SK-N-SH (cell line): Measurements from ENCODE around the gene TMEM63B. TPM values are rescaled to one million over a fixed set of nuclear protein-coding genes. Genes with fewer than 3 reads are reported as not detected.

ENCODE experiments used
- CTCF ChIA-PET: fragments of 300-600, 350-600 bp; formaldehyde crosslinking; extraction: SDS; loops from one replicate; lab custom pipeline; 2021; lab: Yijun Ruan, JAX
- POLR2A ChIA-PET: fragments of 350-600 bp; sonication (Branson Sonifier 250); formaldehyde crosslinking; extraction: SDS; loops from one replicate; lab custom pipeline; 2020; ENCODE audit warnings: antibody characterized with exemption, inconsistent platforms; lab: Yijun Ruan, JAX
- DNase-seq: peaks from one replicate; pipeline ENCODE4 v3.0.0; 2012
- H2AFZ ChIP-seq: fragments of 200-600 bp; sonication (generic); 2 replicates; pipeline ENCODE4 v1.8.1; 2016; ENCODE audit warnings: antibody characterized with exemption, mild to moderate bottlenecking, low read depth
- H3F3A ChIP-seq: fragments of 200-600 bp; sonication (generic); replicated peaks from 2 replicates; pipeline ENCODE3; 2016; ENCODE audit warnings: antibody characterized with exemption, mild to moderate bottlenecking; ENCODE audit not compliant: insufficient read depth
- H3K27ac ChIP-seq, 2 experiments: fragments of 200-500 bp in 1 of 2; fragments of 200-600 bp in 1 of 2; sonication (Bioruptor generic) in 1 of 2; sonication (generic), shearing (Covaris generic) in 1 of 2; 2 replicates each; pipeline versions ENCODE4 v1.5.1 to v1.6.1; 2014 to 2016; ENCODE audit warnings: low read depth in 2 of 2, inconsistent platforms in 1 of 2, low read length in 1 of 2, mild to moderate bottlenecking in 1 of 2, mixed read lengths in 1 of 2
- H3K27me3 ChIP-seq: fragments of 200-600 bp; sonication (generic), shearing (Covaris generic); 2 replicates; pipeline ENCODE4 v1.6.1; 2016; ENCODE audit warnings: mixed run types; ENCODE audit not compliant: insufficient read depth
- H3K36me3 ChIP-seq, 2 experiments: fragments of 200-500 bp in 1 of 2; fragments of 200-600 bp in 1 of 2; sonication (Bioruptor generic) in 1 of 2; sonication (generic) in 1 of 2; replicated peaks in 1 of 2; 2 replicates each; pipeline versions ENCODE3 to v1.5.1; 2014 to 2016; ENCODE audit warnings: low read length in 1 of 2, mild to moderate bottlenecking in 1 of 2; ENCODE audit not compliant: insufficient read depth in 2 of 2, control insufficient read depth in 1 of 2
- H3K4me1 ChIP-seq, 2 experiments: fragments of 200-500 bp in 1 of 2; fragments of 200-600 bp in 1 of 2; sonication (Bioruptor generic) in 1 of 2; sonication (generic), shearing (Covaris generic) in 1 of 2; 2 replicates each; pipeline versions ENCODE4 v1.5.1 to v1.6.1; 2014 to 2016; ENCODE audit warnings: low read depth in 1 of 2, low read length in 1 of 2, mixed run types in 1 of 2; ENCODE audit not compliant: insufficient read depth in 2 of 2, control insufficient read depth in 1 of 2
- H3K4me2 ChIP-seq: fragments of 200-600 bp; sonication (generic), shearing (Covaris generic); 2 replicates; pipeline ENCODE4 v1.6.1; 2017; ENCODE audit warnings: mixed run types
- H3K4me3 ChIP-seq, 2 experiments: fragments of 200-500 bp in 1 of 2; fragments of 200-600 bp in 1 of 2; sonication (Bioruptor generic) in 1 of 2; sonication (generic), shearing (Covaris generic) in 1 of 2; 2 replicates each; pipeline versions ENCODE4 v1.5.1 to v1.8.1; 2014 to 2016; ENCODE audit warnings: low read depth in 2 of 2, inconsistent platforms in 1 of 2, low read length in 1 of 2, mild to moderate bottlenecking in 1 of 2, mixed read lengths in 1 of 2, moderate library complexity in 1 of 2
- H3K79me2 ChIP-seq: fragments of 200-600 bp; sonication (generic); 2 replicates; pipeline ENCODE4 v1.8.1; 2017; ENCODE audit warnings: mild to moderate bottlenecking; ENCODE audit not compliant: insufficient read depth
- H3K9ac ChIP-seq: fragments of 200-600 bp; sonication (generic); 2 replicates; pipeline ENCODE4 v1.6.1; 2017; ENCODE audit warnings: mixed run types
- H3K9me2 ChIP-seq: fragments of 200-600 bp; sonication (generic); 2 replicates; pipeline ENCODE4 v1.6.1; 2017; ENCODE audit warnings: mixed run types
- H3K9me3 ChIP-seq: fragments of 200-600 bp; sonication (generic); 2 replicates; pipeline ENCODE4 v1.6.1; 2017; ENCODE audit warnings: mixed run types, mild to moderate bottlenecking, moderate library complexity
- H4K20me1 ChIP-seq: fragments of 200-600 bp; sonication (generic); 2 replicates; pipeline ENCODE4 v1.6.1; 2017; ENCODE audit warnings: mild to moderate bottlenecking, mixed run types; ENCODE audit not compliant: insufficient read depth
- MXI1 ChIP-seq: IDR thresholded peaks from 2 replicates; pipeline ENCODE4 v1.6.1; 2012; ENCODE audit warnings: mild to moderate bottlenecking, low read depth, low read length, improper control_type of control experiment
- NFIC ChIP-seq: IDR thresholded peaks from 2 replicates; pipeline ENCODE4 v1.4.0; 2012; ENCODE audit warnings: borderline replicate concordance
- RCOR1 ChIP-seq: fragments of 150-350 bp; IDR thresholded peaks from 2 replicates; pipeline ENCODE4 v1.6.1; 2017; ENCODE audit warnings: antibody characterized with exemption, low read length
- REST ChIP-seq: IDR thresholded peaks from 2 replicates; pipeline ENCODE4 v1.6.1; 2012; ENCODE audit warnings: mild to moderate bottlenecking, low read depth, low read length, moderate library complexity
- USF1 ChIP-seq: IDR thresholded peaks from 2 replicates; pipeline ENCODE4 v1.4.0; 2012; ENCODE audit warnings: low read depth, borderline replicate concordance
- YY1 ChIP-seq: IDR thresholded peaks from 2 replicates; pipeline ENCODE4 v1.4.0; 2012; ENCODE audit warnings: low read depth, mild to moderate bottlenecking
- WGBS: methylation state at CpG from one replicate; pipeline ENCODE4 v1.1.6; 2017; ENCODE audit warnings: low lambda C conversion rate; 5-methylcytosine and 5-hydroxymethylcytosine counted together
- polyA plus RNA-seq, 3 experiments: library from polyadenylated mRNA; depleted of rRNA; stranded (reverse); fragments of >200 nt; gene quantifications; 2 replicates each; pipeline ENCODE4 v1.2.3, GENCODE V29; 2012

The TMEM63B gene
- polyA plus RNA-seq, 1 of the 3 experiments (the other 2 are of a cell fraction), result 52.7 TPM

- Histone ChIP-seq H3K79me2 (no peaks in the 10 kb centered on the region), H3K4me3 (no peak overlapping the region), H3K4me1 (peaks cover 0 to 3% of the 10 kb centered on the region in 2 experiments; a peak in 1 of 4 replicates), H3K9ac (no peak overlapping the region), H4K20me1 (no peaks in the 10 kb centered on the region), H2AFZ (no peak overlapping the region), H3K9me2 (no peaks in the 10 kb centered on the region), H3K9me3 (no peaks in the 10 kb centered on the region), H3F3A (no peaks in the 10 kb centered on the region), H3K36me3 (peaks cover 9 to 30% of the 10 kb centered on the region in 2 experiments), H3K4me2 (no peak overlapping the region), H3K27ac (no peak overlapping the region), H3K27me3 (no peaks in the 10 kb centered on the region)
- no peak for DNase-seq
- no peak for TF ChIP-seq REST
- no peak for TF ChIP-seq NFIC
- 86% methylated on average over 4 of the region's 9 CpGs for WGBS
- POLR2A ChIA-PET, result no interaction called here
- CTCF ChIA-PET, result interaction anchor here (0.8 to 11.0 kb wide), 3 partner anchors 24 to 52 kb away, joined by 3 to 158 read pairs (median 6); no protein-coding TSS in a partner anchor
Measured at GRCh38 chr6:44148306-44148705, 21.0 kb downstream of the TMEM63B start.

GRCh38 chr6:44149369-44150012 lies 22.1 kb downstream of the TMEM63B start:
- H3F3A ChIP-seq, result no peaks in the 10 kb centered on the region
- CTCF ChIA-PET, result interaction anchor here (1.4 to 11.0 kb wide), 9 partner anchors 9 to 85 kb away, joined by 3 to 158 read pairs (median 10); no protein-coding TSS in a partner anchor
- POLR2A ChIA-PET, result no interaction called here

More at GRCh38 chr6:44149369-44150012, 22.1 kb downstream of the TMEM63B start:
- Histone ChIP-seq H3K79me2 (no peaks in the 10 kb centered on the region), H3K9me3 (no peaks in the 10 kb centered on the region), H3K4me1 (peaks cover 0 to 3% of the 10 kb centered on the region in 2 experiments; a peak in 1 of 4 replicates), H3K36me3 (peaks cover 1 to 22% of the 10 kb centered on the region in 2 experiments), H3K9ac (no peak overlapping the region), H3K4me2 (no peak overlapping the region), H4K20me1 (no peaks in the 10 kb centered on the region), H3K4me3 (no peak overlapping the region), H3K27ac (no peak overlapping the region), H3K27me3 (no peaks in the 10 kb centered on the region), H3K9me2 (no peaks in the 10 kb centered on the region), H2AFZ (no peak overlapping the region)
- 89% methylated on average over 7 of the region's 7 CpGs for WGBS
- TF ChIP-seq MXI1 (no peak), YY1 (no peak), USF1 (no peak), RCOR1 (no peak)
- DNase-seq, result no peak
